ENCODE data around the gene SNAP47.

GRCh38 chr1:227759341-227760300 is 24.4 kb downstream of the SNAP47 start:
- TF ChIP-seq POLR2A (IDR thresholded peaks at IDR 0.05; ENCODE audit: low read depth, low read length) (no peak), POLR2AphosphoS5 (IDR thresholded peaks at IDR 0.05; ENCODE audit: low read depth, low read length) (no peak), TAF1 (IDR thresholded peaks at IDR 0.05; ENCODE audit: low read depth, low read length) (no peak), SPI1 (IDR thresholded peaks at IDR 0.05; ENCODE audit: low read depth, low read length) (no peak), PAX5 (IDR thresholded peaks at IDR 0.05; ENCODE audit: insufficient read depth, low read length, severe bottlenecking) (no peak), POU2F2 (IDR thresholded peaks at IDR 0.05; ENCODE audit: low read depth, low read length) (no peak)

Data from GM12891 (cell line).